ENCODE measurements around the gene TOM1L1.

TOM1L1 gene

GRCh38 chr17:54944796-54945195 lies 44.1 kb downstream of the TOM1L1 start:
- Histone ChIP-seq H3K4me3 (ENCODE audit: low read length) (no peak overlapping the region), H3K9ac (ENCODE audit: low read length) (no peak overlapping the region), H3K36me3 (replicated peaks; ENCODE audit: low read depth, low read length) (no peaks in the 10 kb centered on the region), H3K27me3 (ENCODE audit: low read depth, low read length) (0 out of 2 replicates have a peak, but pooled peaks cover 3% of the 10 kb centered on the region), H3K4me2 (ENCODE audit: low read length) (no peak overlapping the region), H3K27ac (ENCODE audit: low read length) (no peak overlapping the region), H3K79me2 (ENCODE audit: low read length) (no peaks in the 10 kb centered on the region), H2AFZ (ENCODE audit: low read depth, low read length) (no peak overlapping the region), H3K4me1 (ENCODE audit: low read length) (no peaks in the 10 kb centered on the region), H3K9me3 (ENCODE audit: insufficient read depth, low read length) (no peaks in the 10 kb centered on the region), H4K20me1 (ENCODE audit: insufficient read depth, low read length) (no peaks in the 10 kb centered on the region)
- TF ChIP-seq EZH2phosphoT487 (IDR thresholded peaks at IDR 0.05; ENCODE audit: low read depth) (no peak), CTCF (IDR thresholded peaks at IDR 0.05; ENCODE audit: low read depth, low read length) (no peak)

DNA sequence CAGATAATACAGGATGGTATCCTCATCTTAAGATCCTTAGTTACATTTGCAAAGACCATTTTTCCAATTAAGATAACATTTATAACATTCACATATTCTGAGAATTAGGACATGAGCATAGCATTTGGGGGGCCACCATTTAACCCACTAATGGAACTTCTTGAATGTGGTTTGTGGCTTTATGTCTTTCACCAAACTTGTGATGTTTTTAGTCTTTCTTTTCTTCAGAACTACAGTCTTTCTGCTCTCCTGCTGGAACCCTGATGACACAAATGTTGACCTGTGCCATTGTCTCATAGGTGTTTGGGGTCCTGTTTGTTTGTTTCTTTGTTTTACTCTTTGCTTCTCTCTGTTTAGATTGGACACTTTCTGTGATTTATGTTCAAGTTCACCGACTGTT lies 44.6 kb downstream of the TOM1L1 start:
- no peak overlapping the region for H3K4me3 ChIP-seq (ENCODE audit: low read length)
- H3K27ac ChIP-seq (ENCODE audit: low read length) = no peak overlapping the region
- no peaks in the 10 kb centered on the region for H3K9me3 ChIP-seq (ENCODE audit: insufficient read depth, low read length)

DNA sequence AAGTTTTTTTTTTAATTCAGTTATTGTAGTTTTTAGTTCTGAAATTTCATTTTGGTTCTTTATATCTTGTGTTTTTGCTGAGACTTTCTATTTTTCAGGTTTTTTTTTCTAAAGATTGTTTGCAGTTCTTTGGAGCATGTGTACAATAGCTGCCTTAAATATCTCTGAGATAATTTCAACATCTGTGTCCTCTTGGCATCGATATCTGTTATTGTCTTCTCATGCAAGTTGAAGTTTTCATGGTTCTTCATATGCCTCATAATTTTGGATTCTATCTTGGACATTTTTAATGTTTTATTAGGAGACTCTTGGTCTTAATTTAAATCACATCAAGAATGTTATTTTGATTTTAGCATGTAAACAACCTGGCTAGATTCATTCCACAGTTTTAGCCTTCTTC lies 45.0 kb downstream of the TOM1L1 start:
- Histone ChIP-seq H3K4me3 (ENCODE audit: low read length) (no peak overlapping the region), H3K9me3 (ENCODE audit: insufficient read depth, low read length) (no peaks in the 10 kb centered on the region), H4K20me1 (ENCODE audit: insufficient read depth, low read length) (no peaks in the 10 kb centered on the region), H3K27me3 (ENCODE audit: low read depth, low read length) (0 out of 2 replicates have a peak, but pooled peaks cover 3% of the 10 kb centered on the region), H3K79me2 (ENCODE audit: low read length) (no peaks in the 10 kb centered on the region), H3K36me3 (replicated peaks; ENCODE audit: low read depth, low read length) (no peaks in the 10 kb centered on the region), H3K27ac (ENCODE audit: low read length) (no peak overlapping the region), H3K4me1 (ENCODE audit: low read length) (no peaks in the 10 kb centered on the region), H2AFZ (ENCODE audit: low read depth, low read length) (no peak overlapping the region), H3K9ac (ENCODE audit: low read length) (no peak overlapping the region), H3K4me2 (ENCODE audit: low read length) (no peak overlapping the region)
- TF ChIP-seq EZH2phosphoT487 (IDR thresholded peaks at IDR 0.05; ENCODE audit: low read depth) (no peak), CTCF (IDR thresholded peaks at IDR 0.05; ENCODE audit: low read depth, low read length) (no peak)

More for the DNA sequence above, 44.6 kb downstream of the TOM1L1 start:
- Histone ChIP-seq H3K9ac (ENCODE audit: low read length) (no peak overlapping the region), H3K4me2 (ENCODE audit: low read length) (no peak overlapping the region), H3K79me2 (ENCODE audit: low read length) (no peaks in the 10 kb centered on the region), H3K36me3 (replicated peaks; ENCODE audit: low read depth, low read length) (no peaks in the 10 kb centered on the region), H3K27me3 (ENCODE audit: low read depth, low read length) (0 out of 2 replicates have a peak, but pooled peaks cover 3% of the 10 kb centered on the region), H4K20me1 (ENCODE audit: insufficient read depth, low read length) (no peaks in the 10 kb centered on the region), H2AFZ (ENCODE audit: low read depth, low read length) (no peak overlapping the region), H3K4me1 (ENCODE audit: low read length) (no peaks in the 10 kb centered on the region)
- TF ChIP-seq EZH2phosphoT487 (IDR thresholded peaks at IDR 0.05; ENCODE audit: low read depth) (no peak), CTCF (IDR thresholded peaks at IDR 0.05; ENCODE audit: low read depth, low read length) (no peak)

DNA sequence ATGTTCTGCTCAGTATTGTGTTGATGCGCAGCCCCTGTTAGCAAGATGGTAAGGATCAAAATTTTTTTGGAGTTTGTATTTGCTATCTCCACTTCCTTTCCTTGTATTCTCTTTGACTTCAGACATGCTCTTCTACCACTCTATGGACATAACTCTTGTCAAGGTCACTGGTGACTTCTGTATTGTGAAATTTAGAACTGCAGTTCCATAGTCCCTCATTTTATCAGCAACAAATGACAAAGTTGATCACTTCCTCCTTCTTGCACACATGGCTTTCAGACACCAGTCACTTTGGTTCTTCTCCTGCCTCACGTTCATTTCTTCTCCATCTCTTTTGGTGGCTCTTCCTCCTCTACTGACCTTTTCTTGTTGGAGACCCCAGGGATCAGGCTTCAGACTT lies 46.7 kb downstream of the TOM1L1 start:
- H3K79me2 ChIP-seq (ENCODE audit: low read length) = no peaks in the 10 kb centered on the region
- H3K4me1 ChIP-seq (ENCODE audit: low read length) = no peaks in the 10 kb centered on the region
- H2AFZ ChIP-seq (ENCODE audit: low read depth, low read length) = no peak overlapping the region
- no peaks in the 10 kb centered on the region for H3K9me3 ChIP-seq (ENCODE audit: insufficient read depth, low read length)
- H3K4me3 ChIP-seq (ENCODE audit: low read length) = no peak overlapping the region
- no peak overlapping the region for H3K9ac ChIP-seq (ENCODE audit: low read length)
- H3K27ac ChIP-seq (ENCODE audit: low read length) = no peak overlapping the region
- TF ChIP-seq EZH2phosphoT487 (IDR thresholded peaks at IDR 0.05; ENCODE audit: low read depth) (no peak), CTCF (IDR thresholded peaks at IDR 0.05; ENCODE audit: low read depth, low read length) (no peak)
- no peaks in the 10 kb centered on the region for H3K36me3 ChIP-seq (replicated peaks; ENCODE audit: low read depth, low read length)
- no peak overlapping the region for H3K4me2 ChIP-seq (ENCODE audit: low read length)
- no peaks in the 10 kb centered on the region for H4K20me1 ChIP-seq (ENCODE audit: insufficient read depth, low read length)
- H3K27me3 ChIP-seq (ENCODE audit: low read depth, low read length) = 0 out of 2 replicates have a peak, but pooled peaks cover 3% of the 10 kb centered on the region
